HepG2 (cell line): ENCODE measurements around the gene VGF. TPM values are rescaled to one million over a fixed set of nuclear protein-coding genes. Genes with fewer than 3 reads are reported as not detected.

ENCODE experiments used
- HMGXB4 ChIP-seq, 2 experiments: sonication (generic) in 1 of 2; formaldehyde crosslinking in 1 of 2; IDR thresholded peaks; 2 replicates each; pipeline versions ENCODE4 v1.4.0 to v1.6.1; 2018 to 2020; ENCODE audit warnings: missing genetic modification reagents in 2 of 2, borderline replicate concordance in 1 of 2, low read depth in 1 of 2, mild to moderate bottlenecking in 1 of 2, missing biosample characterization in 1 of 2
- HNF1B ChIP-seq: sonication (generic); formaldehyde crosslinking; IDR thresholded peaks from 2 replicates; pipeline ENCODE4 v1.5.1; 2020; ENCODE audit warnings: mild to moderate bottlenecking, moderate library complexity, missing genetic modification reagents
- MEF2D ChIP-seq: sonication (generic); formaldehyde crosslinking; IDR thresholded peaks from 2 replicates; pipeline ENCODE4 v1.5.1; 2020; ENCODE audit warnings: mild to moderate bottlenecking, missing genetic modification reagents
- POGK ChIP-seq: sonication (generic); formaldehyde crosslinking; conservative IDR thresholded peaks from 2 replicates; pipeline ENCODE4 v1.8.0; 2022; ENCODE audit warnings: mild to moderate bottlenecking, moderate library complexity, missing genetic modification reagents
- RAD51 ChIP-seq: fragments of 450-650 bp; IDR thresholded peaks from 2 replicates; pipeline ENCODE4 v1.6.1; 2016; ENCODE audit warnings: borderline replicate concordance
- SATB2 ChIP-seq: sonication (generic); formaldehyde crosslinking; IDR thresholded peaks from 2 replicates; pipeline ENCODE4 v1.5.0; 2020; ENCODE audit warnings: missing genetic modification reagents
- SNAPC5 ChIP-seq: sonication (generic); formaldehyde crosslinking; IDR thresholded peaks from 2 replicates; pipeline ENCODE4 v1.8.1; 2023; ENCODE audit warnings: mild to moderate bottlenecking, missing genetic modification reagents, borderline replicate concordance
- SRSF4 ChIP-seq: fragments of 200-400 bp; formaldehyde crosslinking; IDR thresholded peaks from one replicate; pipeline ENCODE4 v1.6.1; 2018; ENCODE audit warnings: mild to moderate bottlenecking, low read depth, low read length, moderate library complexity; ENCODE audit not compliant: poor library complexity, severe bottlenecking
- U2AF1 ChIP-seq: fragments of 200-400 bp; formaldehyde crosslinking; optimal IDR thresholded peaks from 2 replicates; pipeline ENCODE3; 2017; ENCODE audit warnings: mild to moderate bottlenecking, low read depth, low read length
- ZEB1 ChIP-seq: IDR thresholded peaks from 2 replicates; pipeline ENCODE4 v1.6.1; 2012; ENCODE audit warnings: mild to moderate bottlenecking, low read depth, inconsistent platforms; ENCODE audit not compliant: insufficient replicate concordance
- ZNF232 ChIP-seq: sonication (generic); formaldehyde crosslinking; IDR thresholded peaks from 2 replicates; pipeline ENCODE4 v1.4.0; 2020; ENCODE audit warnings: missing genetic modification reagents, borderline replicate concordance
- ZNF343 ChIP-seq: sonication (generic); formaldehyde crosslinking; IDR thresholded peaks from 2 replicates; pipeline ENCODE4 v1.4.0; 2020; ENCODE audit warnings: mild to moderate bottlenecking, missing genetic modification reagents
- ZNF362 ChIP-seq: sonication (generic); formaldehyde crosslinking; IDR thresholded peaks from 2 replicates; pipeline ENCODE4 v1.4.0; 2020; ENCODE audit warnings: missing genetic modification reagents, mild to moderate bottlenecking, borderline replicate concordance
- ZNF512B ChIP-seq: sonication (generic); formaldehyde crosslinking; IDR thresholded peaks from 2 replicates; pipeline ENCODE4 v1.5.1; 2020; ENCODE audit warnings: missing genetic modification reagents, mild to moderate bottlenecking, borderline replicate concordance
- ZNF607 ChIP-seq: sonication (generic); formaldehyde crosslinking; IDR thresholded peaks from 2 replicates; pipeline ENCODE4 v1.5.1; 2020; ENCODE audit warnings: missing genetic modification reagents, mild to moderate bottlenecking, borderline replicate concordance
- ZNF660 ChIP-seq: sonication (generic); formaldehyde crosslinking; IDR thresholded peaks from 2 replicates; pipeline ENCODE4 v1.5.1; 2020; ENCODE audit warnings: mild to moderate bottlenecking, low read depth, missing genetic modification reagents, borderline replicate concordance
- ZSCAN21 ChIP-seq: sonication (generic); formaldehyde crosslinking; IDR thresholded peaks from 2 replicates; pipeline ENCODE4 v1.8.0; 2022; ENCODE audit warnings: mild to moderate bottlenecking, missing genetic modification reagents, moderate library complexity, borderline replicate concordance
- polyA plus RNA-seq, 8 experiments: library from polyadenylated mRNA; depleted of rRNA in 3 of 8; stranded (reverse) in 7 of 8; unstranded in 1 of 8; fragments of >200 nt; fragmentation: Illumina TruSeq in 4 of 8; extraction: Trizol in 4 of 8; gene quantifications; 2 replicates each; pipeline versions ENCODE4 v1.2.1 to v1.2.3, GENCODE V29; 2011 to 2016; ENCODE audit warnings: low read depth in 4 of 8, missing spikeins in 1 of 8, mixed read lengths in 1 of 8; ENCODE audit not compliant: insufficient read depth in 1 of 8
- total RNA-seq, 5 experiments: library from RNA; depleted of rRNA; stranded (reverse); fragments of >200 nt; fragmentation: Illumina TruSeq; extraction: Trizol; gene quantifications; 2 replicates each; pipeline ENCODE4 v1.2.3, GENCODE V29; 2016; ENCODE audit warnings: low read depth in 1 of 5

The VGF gene
- total and polyA plus RNA-seq, 2 of the 13 experiments (the other 11 are each of a cell fraction or from before 2014, with no cell fraction given), result 0.12 to 0.46 TPM

GRCh38 chr7:101137651-101138212, 27.6 kb downstream of the VGF start (continued):
- TF ChIP-seq ZNF362 (CRISPR knock-in tag) (no peak), SNAPC5 (CRISPR knock-in tag) (no peak), HMGXB4 (CRISPR knock-in tag; IDR thresholded peaks at IDR 0.05; ENCODE audit: borderline replicate concordance in 1 of 2, low read depth in 1 of 2) (peak in 1 of 2 experiments; percentile 14; a peak in 1 of 4 replicates), ZNF512B (CRISPR knock-in tag) (no peak), RAD51 (no peak), ZSCAN21 (CRISPR knock-in tag) (no peak), ZNF660 (CRISPR knock-in tag) (no peak), POGK (CRISPR knock-in tag) (no peak), ZNF343 (CRISPR knock-in tag) (no peak), ZNF607 (CRISPR knock-in tag) (peak; percentile 54; the same call in 1 of the 2 replicates), ZNF232 (CRISPR knock-in tag) (no peak), HNF1B (CRISPR knock-in tag) (peak; percentile 73), MEF2D (CRISPR knock-in tag) (no peak), ZEB1 (no peak), U2AF1 (no peak), SATB2 (CRISPR knock-in tag) (no peak), SRSF4 (no peak)
